CD4-positive, alpha-beta T cell treated with Interleukin-6 at 100 ng/mL for 8 hours (primary cell): ENCODE results near the gene MUC13.
"Not testable (repeated sequence)": the region's sequence is repeated elsewhere in the genome, so short reads cannot be mapped to it uniquely, and the experiment has no call there.

ENCODE experiments used
- DNase-seq: peaks from one replicate; pipeline ENCODE4 v3.0.0-alpha.2; 2020; ENCODE audit warnings: mixed read lengths, low spot score

The MUC13 gene, protein sequence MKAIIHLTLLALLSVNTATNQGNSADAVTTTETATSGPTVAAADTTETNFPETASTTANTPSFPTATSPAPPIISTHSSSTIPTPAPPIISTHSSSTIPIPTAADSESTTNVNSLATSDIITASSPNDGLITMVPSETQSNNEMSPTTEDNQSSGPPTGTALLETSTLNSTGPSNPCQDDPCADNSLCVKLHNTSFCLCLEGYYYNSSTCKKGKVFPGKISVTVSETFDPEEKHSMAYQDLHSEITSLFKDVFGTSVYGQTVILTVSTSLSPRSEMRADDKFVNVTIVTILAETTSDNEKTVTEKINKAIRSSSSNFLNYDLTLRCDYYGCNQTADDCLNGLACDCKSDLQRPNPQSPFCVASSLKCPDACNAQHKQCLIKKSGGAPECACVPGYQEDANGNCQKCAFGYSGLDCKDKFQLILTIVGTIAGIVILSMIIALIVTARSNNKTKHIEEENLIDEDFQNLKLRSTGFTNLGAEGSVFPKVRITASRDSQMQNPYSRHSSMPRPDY

DNA sequence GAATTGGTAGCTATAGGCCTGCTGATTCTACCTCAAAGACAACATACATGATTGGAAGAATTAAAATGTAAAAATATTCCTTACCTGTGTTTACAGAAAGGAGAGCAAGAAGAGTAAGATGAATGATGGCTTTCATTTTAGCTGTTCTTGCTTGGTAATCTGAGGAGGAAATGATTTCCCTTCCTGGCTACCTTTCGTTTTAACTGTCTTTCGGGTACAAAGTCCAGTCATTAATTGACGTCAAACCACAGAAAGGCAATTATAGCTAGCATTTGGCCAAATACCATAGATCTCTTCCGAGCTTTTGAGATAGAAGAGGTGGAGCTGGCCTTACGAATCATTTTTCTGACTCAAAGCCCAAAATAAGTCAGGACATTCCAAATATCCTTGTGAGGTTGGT lies at the start of gene MUC13:
MUC13 (minus strand) TSS at position 175 of the 400 bp plus-strand sequence; CDS start at position 136, 39 bp downstream.
- DNase-seq = no peak

DNA sequence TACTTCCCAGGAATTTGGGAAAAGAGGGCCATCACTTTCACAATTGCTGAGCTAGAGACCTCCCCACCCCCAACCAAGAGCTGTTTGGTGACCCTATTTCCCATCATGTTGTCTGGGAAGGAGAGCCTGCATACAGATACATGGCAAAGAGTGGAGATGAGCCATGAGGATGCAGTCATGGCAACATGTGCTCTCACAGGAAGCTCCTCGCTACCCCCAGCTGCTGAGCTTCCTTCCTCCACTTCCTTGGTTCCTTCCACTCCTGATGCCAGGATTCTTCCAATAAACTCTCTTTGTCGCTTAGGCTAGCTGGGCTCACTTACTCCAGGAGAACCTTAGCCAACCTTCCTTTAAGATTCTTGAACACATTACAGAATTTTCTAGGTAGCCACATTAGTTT lies 48.3 kb upstream of the MUC13 start:
- no peak for DNase-seq

DNA sequence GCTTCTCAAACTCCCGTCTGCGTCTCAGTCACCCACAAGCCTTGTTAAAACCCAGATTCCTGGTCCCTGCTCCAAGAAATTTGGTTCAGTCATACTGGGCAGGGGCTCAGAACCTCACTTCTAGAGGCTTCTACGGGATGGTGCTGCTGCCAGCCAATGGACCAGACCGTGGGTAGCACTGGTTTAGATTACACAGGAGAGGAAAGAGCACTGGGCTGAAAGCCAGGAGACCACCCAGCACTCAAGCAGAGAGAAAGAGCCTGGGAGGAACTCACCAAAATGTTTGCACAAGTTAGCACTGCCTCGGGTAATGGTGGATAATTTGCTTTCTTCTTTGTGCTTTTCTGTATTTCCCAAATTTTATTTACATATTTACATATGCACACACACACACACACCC lies 46.9 kb upstream of the MUC13 start:
- no peak for DNase-seq

DNA sequence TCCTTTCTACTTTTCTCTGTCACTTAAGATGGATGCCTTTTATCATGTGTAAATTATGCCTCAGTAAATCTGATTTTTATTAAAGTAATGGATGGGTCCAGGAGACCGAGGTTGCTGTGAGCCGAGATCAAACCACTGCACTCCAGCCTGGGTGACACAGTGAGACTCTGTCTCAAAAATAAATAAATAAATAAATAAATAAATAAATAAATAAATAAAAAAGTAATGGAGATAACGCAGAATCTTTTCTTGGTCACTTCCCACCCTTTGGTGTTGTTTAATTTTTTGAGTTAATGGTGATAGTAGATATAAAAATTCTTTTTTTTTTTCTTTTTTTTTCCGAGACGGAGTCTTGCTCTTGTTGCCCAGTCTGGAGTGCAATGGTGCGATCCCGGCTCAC lies 44.1 kb upstream of the MUC13 start:
- DNase-seq = no peak

DNA sequence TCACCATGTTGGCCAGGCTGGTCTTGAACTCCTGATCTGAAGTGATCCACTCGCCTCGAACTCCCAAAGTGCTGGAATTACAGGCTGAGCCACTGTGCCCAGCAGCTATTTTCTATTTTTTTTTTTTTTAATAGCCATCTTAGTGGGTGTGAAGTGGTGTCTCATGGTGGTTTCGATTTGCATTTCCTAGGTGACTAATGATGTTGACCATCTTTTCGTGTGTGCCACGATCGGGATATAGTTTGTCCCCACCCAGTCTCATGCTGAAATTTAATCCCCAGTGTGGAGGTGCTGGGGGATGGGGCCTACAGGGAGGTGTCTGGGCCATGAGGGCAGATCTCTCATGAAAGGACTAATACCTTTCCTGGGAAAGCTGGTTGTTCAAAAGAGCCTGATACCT lies 41.8 kb upstream of the MUC13 start:
- no peak for DNase-seq

DNA sequence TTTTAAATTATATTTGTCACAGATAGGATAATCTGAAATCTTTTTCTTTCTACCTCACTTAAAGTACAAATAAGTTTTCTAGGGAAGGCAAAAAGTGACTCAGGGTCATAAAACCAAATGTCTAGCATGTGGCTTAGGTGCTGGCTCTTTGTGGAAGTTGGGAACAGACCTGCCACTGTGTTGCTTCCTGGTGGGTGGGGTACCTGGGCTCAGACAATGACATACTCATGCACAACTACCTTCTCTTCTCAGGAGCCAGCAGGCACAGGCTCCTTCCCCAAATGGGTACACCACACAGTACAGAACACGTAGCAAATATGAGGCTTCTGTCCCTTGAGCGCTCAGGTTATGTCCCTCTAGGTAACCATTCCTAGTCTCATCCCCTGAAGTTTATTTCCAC lies 40.1 kb upstream of the MUC13 start:
- DNase-seq = no peak

DNA sequence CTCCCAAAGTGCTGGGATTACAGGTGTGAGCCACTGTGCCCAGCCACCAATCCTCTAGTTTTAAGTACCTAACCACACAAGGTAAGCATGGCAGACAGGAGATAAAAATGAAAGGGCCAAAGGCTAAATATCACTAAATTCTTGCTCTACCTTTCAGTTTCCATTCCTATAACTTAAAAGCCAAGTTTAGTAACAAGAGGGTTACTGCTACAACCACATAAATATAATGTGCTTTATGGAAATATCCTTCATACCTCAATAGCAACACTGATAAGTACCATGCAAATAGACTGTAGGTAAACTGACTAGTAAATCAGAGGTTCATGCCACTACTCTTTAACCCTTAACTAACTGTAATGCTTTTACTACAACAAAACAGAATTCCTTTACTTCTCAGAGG lies 38.7 kb upstream of the MUC13 start:
- no peak for DNase-seq

DNA sequence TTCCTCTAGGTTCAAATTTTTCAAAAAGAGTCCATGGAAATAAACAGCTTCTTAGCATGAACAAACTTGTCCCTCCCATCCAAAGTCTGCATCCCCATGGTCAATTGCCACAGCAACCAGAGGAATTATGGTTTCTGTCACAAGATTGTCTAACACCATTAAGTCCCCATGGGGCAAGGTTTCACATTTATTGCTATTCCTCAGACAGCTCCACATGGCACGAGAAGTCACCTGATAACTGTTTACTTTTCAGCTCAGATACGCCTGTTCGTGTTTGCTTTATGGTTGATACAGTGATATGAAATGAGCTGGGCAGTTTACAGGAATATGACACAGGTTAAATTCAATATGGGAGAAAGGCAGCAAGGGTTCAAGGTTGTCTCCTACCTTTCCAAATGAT lies 37.9 kb upstream of the MUC13 start:
- no peak for DNase-seq

DNA sequence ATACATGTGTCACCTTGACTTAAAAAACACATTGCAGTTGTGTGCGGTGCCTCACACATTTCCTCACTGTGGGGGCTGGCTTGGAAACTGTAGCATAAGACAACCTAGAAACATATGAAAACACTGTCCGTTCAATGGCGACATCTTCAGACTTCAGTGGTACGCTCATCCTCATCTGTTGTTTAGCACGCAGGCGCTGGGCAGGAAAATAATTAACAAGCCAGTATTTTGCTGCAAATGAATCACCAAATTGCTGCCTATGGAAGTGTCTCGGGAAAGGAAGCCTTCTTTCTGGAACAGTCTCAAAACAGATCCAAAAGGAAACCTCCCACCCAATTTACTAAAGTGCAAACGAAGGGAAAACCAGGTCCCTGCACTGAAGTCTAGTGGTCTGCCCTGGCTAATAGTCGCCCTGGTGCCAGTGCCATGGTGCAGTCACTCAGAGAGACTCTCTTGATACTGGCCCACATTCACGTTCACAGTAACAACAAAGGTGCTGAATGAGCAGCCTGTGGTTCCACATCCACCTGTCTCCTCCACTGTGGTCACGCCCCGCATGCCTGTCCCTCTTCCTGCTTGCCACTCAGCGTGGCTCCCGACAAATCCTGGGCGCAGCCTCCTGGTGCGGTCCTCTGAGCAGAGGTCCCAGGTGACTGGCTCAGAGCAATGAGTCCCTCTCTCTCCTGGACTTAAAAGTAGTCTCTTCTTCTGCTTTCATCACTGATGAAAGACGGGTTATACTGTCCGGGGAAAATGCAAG lies 35.6 kb upstream of the MUC13 start:
- DNase-seq = no peak

DNA sequence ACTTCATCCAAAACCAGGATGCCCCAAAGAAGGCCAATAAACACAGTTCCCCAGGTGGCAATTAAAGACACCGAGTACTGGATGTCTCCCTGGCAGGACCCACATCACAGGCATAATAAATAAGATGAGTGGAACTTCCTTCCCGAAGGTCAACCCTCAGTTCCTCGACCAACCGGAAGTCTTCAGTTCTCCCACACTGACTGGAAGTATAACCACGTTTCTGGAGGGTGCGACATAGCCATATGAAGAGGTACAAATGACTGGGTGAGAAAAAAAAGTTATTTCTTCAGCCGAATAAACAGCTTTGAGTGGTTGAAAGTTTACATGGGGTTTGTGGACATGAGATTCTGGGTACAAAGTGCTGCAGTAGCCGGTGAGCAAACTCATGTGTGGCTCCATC lies 34.6 kb upstream of the MUC13 start:
- DNase-seq = no peak

DNA sequence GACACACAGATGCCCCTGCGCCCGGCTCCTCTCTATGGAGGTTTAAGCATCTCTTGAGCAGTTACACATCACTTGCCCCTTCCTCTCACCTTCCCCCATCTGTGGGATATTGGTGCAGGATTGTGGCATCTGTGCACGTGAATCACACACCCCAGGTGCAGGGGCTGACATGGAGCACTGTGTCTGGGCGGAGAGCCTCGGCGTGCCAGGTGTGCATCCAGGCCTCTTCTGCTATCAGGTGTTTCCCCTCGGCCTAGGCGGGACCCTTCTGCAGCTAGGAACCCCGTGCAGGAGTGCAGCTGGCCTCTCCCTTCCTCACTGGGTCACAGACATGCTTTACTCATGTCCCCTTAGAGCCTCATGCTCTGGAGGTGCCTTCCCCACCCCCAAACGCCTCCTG lies 33.4 kb upstream of the MUC13 start:
- DNase-seq = no peak

DNA sequence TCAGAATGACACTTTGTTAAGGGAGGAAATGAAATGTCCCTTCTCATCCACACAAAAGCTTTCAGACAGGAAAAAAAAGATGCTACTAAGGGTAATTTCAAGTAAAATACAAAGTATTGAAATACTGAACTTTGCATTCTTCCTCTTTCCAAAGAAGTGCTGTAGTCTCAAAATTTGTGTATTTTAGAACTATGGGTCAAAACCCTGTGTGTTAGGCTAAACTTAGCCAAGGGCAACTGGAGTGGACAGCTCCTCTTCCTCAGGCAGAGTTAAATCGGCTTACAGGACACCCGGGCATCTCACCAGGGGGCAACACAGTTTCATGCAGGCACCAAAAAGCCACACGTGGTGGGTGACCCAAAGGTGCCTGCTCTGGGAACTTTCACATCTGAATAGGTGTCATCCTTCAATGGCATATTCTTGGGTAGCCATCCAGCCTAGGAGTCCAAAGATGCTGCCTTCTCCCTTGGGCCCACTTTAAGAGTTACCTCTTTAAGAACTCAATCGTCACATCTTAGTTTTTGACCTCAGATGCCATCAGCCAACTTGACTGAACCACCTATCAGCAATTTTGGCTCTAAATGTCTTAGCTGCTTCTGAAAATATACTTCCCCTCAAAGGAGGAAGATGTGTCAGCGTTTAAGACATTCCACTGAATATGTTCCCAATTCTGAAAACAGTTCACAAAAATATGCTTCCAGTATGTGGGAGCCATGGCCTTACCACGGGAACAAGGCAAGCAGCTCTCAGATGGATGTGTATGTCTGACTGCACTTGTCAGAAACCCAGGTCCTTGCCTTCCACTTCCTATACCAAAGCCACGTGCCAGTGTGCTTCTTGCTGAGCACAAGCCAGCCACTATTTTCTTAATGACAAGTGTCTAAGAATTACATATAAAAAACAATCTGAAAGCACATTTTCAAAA lies 32.2 kb upstream of the MUC13 start:
- no peak for DNase-seq

DNA sequence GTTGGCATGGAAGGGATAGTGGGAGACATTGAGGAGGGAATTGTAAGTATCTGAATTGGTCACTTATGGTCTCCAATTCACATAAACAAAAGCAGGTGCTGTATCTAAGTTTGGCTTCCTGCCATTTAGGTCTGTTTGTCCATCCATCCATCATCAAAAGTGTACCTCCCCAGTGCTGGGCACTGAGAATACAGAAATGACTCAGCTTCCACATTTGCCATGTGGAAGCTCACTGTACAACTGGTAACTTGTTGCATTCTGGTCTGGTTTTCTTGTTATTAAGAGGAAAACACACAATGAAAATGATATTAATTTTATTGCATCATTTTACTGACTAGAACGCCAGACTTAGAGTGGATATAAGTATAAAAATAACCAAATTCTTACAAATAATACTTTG lies 30.9 kb upstream of the MUC13 start:
- DNase-seq = no peak

DNA sequence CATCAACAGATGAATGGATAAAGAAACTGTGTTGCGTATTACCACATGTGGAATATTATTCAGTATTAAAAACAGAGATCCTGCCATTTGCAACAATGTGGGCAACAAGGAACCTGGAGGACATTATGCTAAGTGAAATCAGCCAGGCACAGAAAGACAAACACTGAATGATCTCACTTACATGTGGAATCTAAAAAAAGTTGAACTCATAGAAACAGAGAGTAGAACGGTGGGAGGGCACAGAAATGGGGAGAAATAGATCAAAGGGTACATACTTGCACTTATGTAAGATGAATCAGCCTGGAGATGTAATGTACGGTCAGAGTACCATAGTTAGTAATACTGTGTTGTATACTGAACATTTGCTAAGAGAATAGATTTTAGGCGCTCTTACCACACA lies 29.8 kb upstream of the MUC13 start:
- no peak for DNase-seq

DNA sequence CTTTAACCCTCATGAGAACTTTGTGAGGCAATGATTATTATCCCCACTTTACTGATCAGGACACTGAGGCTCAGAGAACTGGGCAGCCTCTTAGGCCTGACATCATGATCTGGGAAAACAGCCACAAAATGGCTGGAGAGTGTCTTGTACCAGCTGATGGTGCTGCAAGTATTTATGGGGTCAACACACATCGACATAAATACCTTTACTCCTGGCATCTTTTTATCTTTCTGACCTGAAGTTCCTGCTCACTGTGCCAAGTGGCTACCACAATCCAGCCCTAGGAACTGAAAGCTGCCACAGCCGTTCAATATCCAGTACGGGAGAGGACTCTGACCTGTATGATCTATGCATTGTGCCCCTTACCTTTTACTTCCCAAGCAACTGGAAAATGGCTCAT lies 29.2 kb upstream of the MUC13 start:
- no peak for DNase-seq

DNA sequence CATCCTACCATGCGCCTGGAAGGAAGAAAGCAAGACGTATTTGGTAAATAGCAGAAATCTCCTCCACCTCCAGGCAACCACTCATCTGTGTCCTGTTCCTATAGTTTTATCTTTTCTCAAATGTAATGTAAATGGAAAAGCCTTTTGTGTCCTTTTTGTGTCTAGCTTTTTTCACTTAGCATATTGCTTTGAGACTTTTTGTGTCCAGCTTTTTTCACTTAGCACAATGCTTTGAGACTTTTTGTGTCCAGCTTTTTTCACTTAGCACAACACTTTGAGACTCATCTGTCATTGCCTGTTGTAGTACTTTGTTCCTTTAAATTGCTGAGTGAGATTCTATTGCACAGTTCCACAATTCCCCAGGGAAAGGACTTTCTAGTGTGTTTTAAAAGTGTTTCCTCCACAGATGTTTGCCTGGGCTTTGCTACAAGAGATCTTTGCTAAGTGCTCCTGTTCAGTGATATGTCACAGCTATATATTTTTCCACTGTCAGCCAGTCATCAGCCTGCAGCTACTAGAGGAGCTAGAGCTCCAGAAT lies 27.9 kb upstream of the MUC13 start:
- DNase-seq = no peak

DNA sequence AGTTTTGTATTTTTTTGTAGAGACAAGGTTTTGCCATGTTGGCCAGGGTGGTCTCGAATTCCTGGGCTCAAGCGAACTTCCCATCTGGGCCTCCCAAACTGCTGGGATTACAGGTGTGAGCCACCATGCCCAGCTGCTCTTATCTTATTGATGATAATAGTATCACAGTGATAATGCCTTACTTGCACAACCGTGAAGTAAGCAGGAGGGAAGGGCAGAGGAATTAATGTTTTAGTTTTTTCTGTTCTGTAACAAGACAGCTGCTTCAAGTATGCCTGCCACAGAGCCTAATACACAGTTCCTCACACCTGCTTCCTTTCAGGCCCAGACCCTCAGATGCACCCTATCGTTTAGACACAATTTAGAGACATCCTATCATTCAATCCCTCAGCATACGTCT lies 26.1 kb upstream of the MUC13 start:
- no peak for DNase-seq

DNA sequence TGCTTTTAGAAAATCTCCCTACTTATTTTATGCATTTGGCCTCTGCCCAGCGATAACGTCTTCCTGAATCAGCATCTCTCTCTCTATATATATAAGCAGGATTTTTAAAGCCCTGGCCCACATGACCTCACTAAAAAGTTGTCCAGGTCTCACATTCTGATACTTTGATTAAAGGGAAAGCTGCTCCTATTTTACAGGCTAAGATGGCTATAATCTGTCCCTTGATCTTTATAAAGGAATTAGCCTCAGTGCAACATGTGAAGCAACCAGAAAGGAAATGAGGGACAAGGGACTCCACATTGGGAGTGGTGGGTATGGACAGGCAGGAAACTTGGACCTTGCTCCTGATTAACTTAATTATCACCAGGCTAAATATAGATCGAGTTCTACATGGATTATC lies 25.6 kb upstream of the MUC13 start:
- DNase-seq = no peak

DNA sequence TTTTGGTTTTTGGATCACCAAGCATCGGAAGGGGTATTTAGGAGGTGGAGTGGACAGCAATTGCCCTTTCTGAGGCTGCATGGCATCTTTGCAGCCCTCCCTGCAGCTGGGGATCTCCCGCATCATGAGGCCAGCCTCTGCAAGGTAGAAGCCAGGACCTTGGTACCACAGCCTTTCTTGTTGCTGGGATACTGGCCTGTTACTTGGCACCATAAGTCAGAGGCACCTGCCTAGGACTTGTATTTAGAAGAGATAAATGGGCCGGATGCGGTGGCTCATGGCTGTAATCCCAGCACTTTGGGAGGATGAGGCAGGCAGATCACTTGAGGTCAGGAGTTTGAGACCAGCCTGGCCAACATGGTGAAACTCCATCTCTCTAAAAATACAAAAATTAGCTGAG lies 23.4 kb upstream of the MUC13 start:
- DNase-seq = not testable (repeated sequence)

DNA sequence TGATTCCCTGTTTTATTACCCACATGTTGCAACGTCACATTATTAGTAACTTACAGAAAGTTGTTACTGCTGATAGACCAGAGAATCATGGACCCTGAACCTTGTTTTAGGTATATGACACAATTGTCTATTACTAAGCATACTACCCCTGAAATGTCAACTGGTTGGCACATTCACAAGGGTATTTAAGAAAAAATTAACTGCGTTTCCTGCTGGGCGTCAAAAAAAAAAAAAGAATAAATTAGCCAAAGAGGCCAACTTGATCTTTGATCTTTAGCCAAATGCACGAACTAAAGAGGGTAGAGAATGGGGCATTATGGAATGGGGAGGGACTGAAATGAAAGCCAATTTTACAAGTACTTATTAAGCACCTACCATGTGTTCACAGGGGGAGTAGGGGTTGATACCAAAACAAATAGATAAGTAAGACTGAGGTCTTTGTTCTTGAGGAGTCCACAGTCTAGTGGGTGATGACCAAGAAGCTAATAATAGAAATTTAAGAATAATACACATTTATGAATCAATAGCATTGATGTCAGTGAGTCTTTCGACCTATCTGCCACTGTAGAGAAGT lies 17.8 kb upstream of the MUC13 start:
- no peak for DNase-seq

DNA sequence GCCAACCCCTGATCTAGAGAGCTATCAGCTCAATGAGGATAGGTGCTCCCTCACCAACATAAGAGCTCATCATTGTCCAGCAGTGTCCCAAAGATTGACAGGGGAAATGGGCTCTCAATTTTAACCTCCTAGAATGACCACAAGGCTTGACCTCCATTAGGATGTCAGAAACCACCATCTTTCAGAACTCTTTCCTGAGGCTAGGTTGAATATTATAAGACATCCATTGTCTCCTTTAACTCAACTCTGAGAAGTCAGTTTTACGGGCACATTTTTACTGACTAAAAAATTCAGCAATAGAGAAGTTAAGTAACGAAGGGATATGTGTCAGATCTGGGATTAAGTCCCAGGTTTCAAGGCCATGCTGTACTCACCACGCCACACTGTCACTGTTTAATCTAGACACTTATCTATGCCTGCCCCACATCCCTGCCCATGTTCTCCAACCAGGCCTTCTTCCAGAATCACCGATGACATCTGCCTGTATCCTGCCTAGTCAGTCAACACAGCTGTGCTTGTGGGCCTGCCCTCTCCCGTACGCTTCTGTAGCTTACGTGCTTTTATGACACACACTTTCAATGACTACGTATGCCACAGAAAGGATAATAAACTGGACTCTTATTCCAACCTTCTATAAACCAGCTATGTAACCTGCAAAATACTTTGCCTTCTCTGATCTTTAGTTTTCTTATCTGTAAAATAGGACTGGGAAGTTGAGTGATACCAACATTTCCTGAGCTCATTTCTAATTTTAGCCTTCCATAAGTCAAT lies 17.1 kb upstream of the MUC13 start:
- DNase-seq = no peak
